Measurements from ENCODE around the gene UNC93A. TPM values are rescaled to one million over a fixed set of nuclear protein-coding genes. Genes with fewer than 3 reads are reported as not detected.
"Not testable (repeated sequence)": the region's sequence is repeated elsewhere in the genome, so short reads cannot be mapped to it uniquely, and the experiment has no call there.

The UNC93A gene
- total and polyA plus RNA-seq, 8 donors, result not detected

DNA sequence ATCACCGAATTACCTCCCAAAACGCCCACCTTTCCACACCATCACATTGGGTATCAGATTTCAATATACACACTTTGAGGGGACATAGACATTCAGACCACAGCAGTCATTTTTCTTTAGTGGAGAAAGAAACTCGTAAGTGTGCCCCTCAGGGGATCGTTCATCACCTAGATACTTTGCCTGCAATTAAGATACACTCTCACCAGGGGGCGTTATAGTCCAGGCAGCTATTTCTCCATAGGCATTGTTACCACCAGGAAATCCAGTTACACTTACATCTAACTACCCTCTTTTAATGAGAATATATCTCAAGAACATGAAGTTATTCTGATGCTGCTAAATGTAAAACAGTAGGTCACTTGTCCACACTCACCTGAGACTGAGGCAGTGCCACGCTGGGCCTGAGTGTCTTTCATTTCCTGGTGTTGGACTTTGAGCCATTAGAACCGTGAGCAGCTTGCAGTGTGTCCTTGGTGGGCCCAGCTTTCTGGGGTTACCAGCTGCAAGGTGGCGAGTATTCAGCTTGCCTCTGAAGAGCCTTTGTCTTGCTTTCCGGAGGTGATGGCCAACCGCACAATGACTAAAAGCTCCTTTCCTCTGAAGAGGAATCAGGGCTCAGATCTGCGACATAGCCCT, 35.1 kb upstream of the UNC93A start:
- WGBS, 2 donors, result 83 to 85% methylated on average over 11 of the region's 11 CpGs
- DNase-seq (no peak), ATAC-seq (no peak), FAIRE-seq (no peak)
- Histone ChIP-seq H3K36me3 (no peaks in the 10 kb centered on the region), H3K9me3 (no peaks in the 10 kb centered on the region), H3K27me3 (no peaks in the 10 kb centered on the region), H3K27ac (no peak overlapping the region), H3K4me3 (no peak overlapping the region), H3K4me1 (no peaks in the 10 kb centered on the region)
- intact Hi-C loops (cut with DNase I), result no loop called here
- TF ChIP-seq, protein P1, sequence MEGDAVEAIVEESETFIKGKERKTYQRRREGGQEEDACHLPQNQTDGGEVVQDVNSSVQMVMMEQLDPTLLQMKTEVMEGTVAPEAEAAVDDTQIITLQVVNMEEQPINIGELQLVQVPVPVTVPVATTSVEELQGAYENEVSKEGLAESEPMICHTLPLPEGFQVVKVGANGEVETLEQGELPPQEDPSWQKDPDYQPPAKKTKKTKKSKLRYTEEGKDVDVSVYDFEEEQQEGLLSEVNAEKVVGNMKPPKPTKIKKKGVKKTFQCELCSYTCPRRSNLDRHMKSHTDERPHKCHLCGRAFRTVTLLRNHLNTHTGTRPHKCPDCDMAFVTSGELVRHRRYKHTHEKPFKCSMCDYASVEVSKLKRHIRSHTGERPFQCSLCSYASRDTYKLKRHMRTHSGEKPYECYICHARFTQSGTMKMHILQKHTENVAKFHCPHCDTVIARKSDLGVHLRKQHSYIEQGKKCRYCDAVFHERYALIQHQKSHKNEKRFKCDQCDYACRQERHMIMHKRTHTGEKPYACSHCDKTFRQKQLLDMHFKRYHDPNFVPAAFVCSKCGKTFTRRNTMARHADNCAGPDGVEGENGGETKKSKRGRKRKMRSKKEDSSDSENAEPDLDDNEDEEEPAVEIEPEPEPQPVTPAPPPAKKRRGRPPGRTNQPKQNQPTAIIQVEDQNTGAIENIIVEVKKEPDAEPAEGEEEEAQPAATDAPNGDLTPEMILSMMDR (IDR thresholded peaks at IDR 0.05), result no peak

DNA sequence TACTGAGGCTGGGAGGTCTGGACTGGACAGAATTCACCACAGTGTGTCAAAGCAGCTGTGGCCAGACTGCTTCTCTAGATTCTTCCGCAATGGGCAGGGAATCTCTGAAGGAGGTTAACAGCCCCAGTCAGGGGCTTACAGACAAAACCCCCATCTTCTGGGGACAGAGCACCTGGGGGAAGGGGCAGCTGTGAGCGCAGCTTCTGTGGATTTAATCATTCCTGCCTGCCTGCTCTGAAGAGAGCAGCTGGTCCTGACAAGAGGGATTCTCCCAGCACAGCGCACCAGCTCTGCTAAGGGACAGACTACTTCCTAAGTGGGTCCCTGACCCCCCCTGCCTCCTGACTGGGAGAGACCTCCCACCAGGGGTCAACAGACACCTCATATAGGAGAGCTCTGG, 32.5 kb upstream of the UNC93A start:
- FAIRE-seq (no peak), ATAC-seq (no peak)
- 88% methylated on average over 3 of the region's 3 CpGs for WGBS, 2 donors

DNA sequence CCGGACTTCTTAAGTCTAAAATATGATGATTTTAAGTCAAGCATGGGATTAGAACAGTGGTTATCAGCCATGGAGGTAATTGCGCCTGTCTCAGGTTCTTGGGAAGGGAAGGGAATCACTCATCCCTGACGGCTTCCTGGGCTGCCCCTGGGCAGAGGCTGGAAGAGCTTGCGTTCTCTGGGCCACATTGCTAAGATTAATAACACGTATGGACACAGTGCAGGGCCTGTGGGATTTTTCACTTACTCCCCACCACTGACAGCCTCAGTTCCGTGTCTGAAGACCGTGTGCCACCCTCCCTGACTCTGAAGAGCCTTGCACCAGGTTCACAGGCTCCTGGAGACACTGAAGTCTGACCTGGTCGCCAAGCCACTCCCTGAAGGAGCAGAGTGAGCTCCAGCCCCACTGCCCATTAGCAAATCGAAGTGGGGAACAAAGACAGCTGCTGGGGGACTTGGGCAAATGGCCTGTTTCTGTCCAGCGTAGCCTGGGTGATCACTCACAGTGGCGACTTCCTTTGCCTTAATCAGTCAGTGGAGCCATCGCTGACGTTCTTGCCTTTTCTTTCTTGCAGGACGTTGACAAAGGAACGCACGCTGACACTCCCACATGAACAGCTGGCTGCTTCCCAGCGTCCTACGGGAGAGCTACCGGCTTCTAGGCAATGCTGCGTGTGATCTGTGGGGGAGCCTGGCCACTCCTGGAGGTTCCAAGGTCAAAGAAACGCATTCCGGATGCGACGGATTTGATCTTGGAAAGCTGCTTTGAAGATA, 24.9 kb upstream of the UNC93A start:
- peak in 3 of 6 donors; percentile 28 to 47 (median 41) for DNase-seq
- WGBS, 2 donors, result 16 to 28% methylated on average over 11 to 17 of the region's 24 CpGs
- H3K4me3 ChIP-seq; H3K4me1 ChIP-seq; H3K9me3 ChIP-seq; H3K27me3 ChIP-seq; H3K36me3 ChIP-seq; H3K27ac ChIP-seq; FAIRE-seq; intact Hi-C loops (cut with DNase I): not testable (repeated sequence)
- ATAC-seq, result peak; percentile 78 to 91 (median 86)

More for the DNA sequence above, 32.5 kb upstream of the UNC93A start:
- H3K9me3 ChIP-seq, result no peaks in the 10 kb centered on the region
- no peak for DNase-seq
- no peaks in the 10 kb centered on the region for H3K27me3 ChIP-seq
- intact Hi-C loops (cut with DNase I), result no loop called here
- H3K4me3 ChIP-seq, result no peak overlapping the region
- no peaks in the 10 kb centered on the region for H3K36me3 ChIP-seq
- H3K27ac ChIP-seq, result no peak overlapping the region
- TF ChIP-seq, protein P1 (IDR thresholded peaks at IDR 0.05), result no peak
- no peaks in the 10 kb centered on the region for H3K4me1 ChIP-seq

DNA sequence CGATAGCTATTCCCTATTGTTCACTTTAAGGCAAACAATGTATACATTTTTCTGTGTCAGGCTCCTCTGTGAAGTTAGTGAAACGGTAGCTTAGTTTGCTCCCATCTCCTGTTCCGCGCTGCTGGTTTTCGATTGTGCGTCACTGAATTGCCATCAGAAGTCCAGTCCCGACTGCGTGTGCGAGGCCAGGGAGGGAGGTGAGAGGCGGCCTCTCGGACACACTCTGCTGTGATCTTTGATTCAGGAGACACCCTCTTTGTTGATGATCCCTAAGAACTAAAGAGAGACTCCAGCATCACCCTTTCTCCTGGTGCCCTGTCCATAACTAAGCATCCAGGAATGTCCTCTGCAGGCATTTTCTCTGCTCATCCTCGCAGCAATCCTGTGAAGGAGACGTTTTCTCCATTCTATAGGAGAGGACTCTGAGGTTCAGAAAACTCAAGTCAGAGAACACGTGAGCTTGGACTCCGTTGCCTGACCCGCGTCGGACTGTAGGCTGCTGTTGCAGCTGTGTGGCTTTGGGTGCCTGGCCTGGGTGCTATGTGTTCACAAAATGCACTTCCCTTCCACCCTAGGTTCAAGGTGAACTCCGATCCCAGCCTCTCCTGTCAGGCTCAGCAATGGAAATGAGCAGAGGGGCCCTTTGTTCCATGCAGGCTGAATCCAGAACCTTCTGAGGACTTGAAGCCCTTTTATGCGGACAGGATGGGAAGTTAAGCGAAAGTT, 24.1 kb upstream of the UNC93A start:
- Histone ChIP-seq H3K27ac (no peak overlapping the region), H3K4me3 (no peak overlapping the region), H3K4me1 (no peaks in the 10 kb centered on the region), H3K36me3 (no peaks in the 10 kb centered on the region), H3K27me3 (no peaks in the 10 kb centered on the region), H3K9me3 (no peaks in the 10 kb centered on the region)
- intact Hi-C loops (cut with DNase I), result no loop called here
- FAIRE-seq (no peak), DNase-seq (no peak), ATAC-seq (peak; percentile 46 to 50 (median 50))
- 59 to 60% methylated on average over 20 of the region's 21 CpGs for WGBS, 2 donors
- TF ChIP-seq, protein P1 (IDR thresholded peaks at IDR 0.05), result no peak

DNA sequence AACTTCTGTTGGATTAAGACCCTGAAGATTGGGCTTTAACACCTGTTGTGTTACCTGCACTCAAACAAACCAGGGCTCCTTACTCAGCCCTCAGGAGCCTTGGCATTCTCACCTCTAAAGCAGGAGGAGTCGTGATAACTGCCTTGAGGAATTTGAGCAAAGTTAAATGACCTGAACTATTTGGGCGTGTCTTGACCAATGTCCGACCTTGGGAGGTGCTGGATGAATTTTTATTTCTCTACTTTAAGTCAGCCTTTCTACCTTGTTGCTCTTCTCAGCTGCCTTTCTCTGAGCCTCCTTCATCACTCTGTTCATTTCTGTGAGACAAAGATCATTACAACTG, 23.6 kb upstream of the UNC93A start:
- H3K27ac ChIP-seq; ATAC-seq; H3K9me3 ChIP-seq; FAIRE-seq; H3K36me3 ChIP-seq; DNase-seq; H3K27me3 ChIP-seq; intact Hi-C loops (cut with DNase I); H3K4me1 ChIP-seq; H3K4me3 ChIP-seq: not testable (repeated sequence)
- 85 to 88% methylated on average over 3 of the region's 3 CpGs for WGBS, 2 donors
